ENCODE measurements around the gene HIVEP2.

Gene HIVEP2

GRCh38 chr6:142857796-142858555 is 87.0 kb downstream of the HIVEP2 start:
- DNase-seq (ENCODE audit: low read depth), result no peak

- DNase-seq (ENCODE audit: low read depth), result no peak
Observed at GRCh38 chr6:142857233-142857761, 87.7 kb downstream of the HIVEP2 start.

GRCh38 chr6:142856624-142857232 is 88.2 kb downstream of the HIVEP2 start:
- no peak for DNase-seq (ENCODE audit: low read depth)

GRCh38 chr6:142855893-142856623 is 88.9 kb downstream of the HIVEP2 start:
- no peak for DNase-seq (ENCODE audit: low read depth)

GRCh38 chr6:142854589-142855488 is 90.1 kb downstream of the HIVEP2 start:
- no peak for DNase-seq (ENCODE audit: low read depth)

GRCh38 chr6:142853244-142854180 is 91.5 kb downstream of the HIVEP2 start:
- DNase-seq (ENCODE audit: low read depth), result no peak

GRCh38 chr6:142851601-142852000 is 93.4 kb downstream of the HIVEP2 start:
- DNase-seq (ENCODE audit: low read depth), result no peak

GRCh38 chr6:142850679-142851423 is 94.1 kb downstream of the HIVEP2 start:
- DNase-seq (ENCODE audit: low read depth), result no peak

GRCh38 chr6:142848976-142849375 is 96.0 kb downstream of the HIVEP2 start:
- no peak for DNase-seq (ENCODE audit: low read depth)

- DNase-seq (ENCODE audit: low read depth), result no peak
Observed at GRCh38 chr6:142848156-142848555, 96.8 kb downstream of the HIVEP2 start.

- DNase-seq (ENCODE audit: low read depth), result peak; percentile 92
Observed at GRCh38 chr6:142846883-142847287, 98.1 kb downstream of the HIVEP2 start.

GRCh38 chr6:142846459-142846831 is 98.5 kb downstream of the HIVEP2 start:
- DNase-seq (ENCODE audit: low read depth), result no peak

- peak; percentile 73 for DNase-seq (ENCODE audit: low read depth)
Observed at GRCh38 chr6:142845624-142846458, 99.1 kb downstream of the HIVEP2 start.

- DNase-seq (ENCODE audit: low read depth), result no peak
Observed at GRCh38 chr6:142845143-142845571, 99.8 kb downstream of the HIVEP2 start.

- DNase-seq (ENCODE audit: low read depth), result no peak
Observed at GRCh38 chr6:142844065-142844755, 100.8 kb downstream of the HIVEP2 start.

- DNase-seq (ENCODE audit: low read depth), result no peak
Observed at GRCh38 chr6:142843361-142843760, 101.6 kb downstream of the HIVEP2 start.

- DNase-seq (ENCODE audit: low read depth), result no peak
Observed at GRCh38 chr6:142842418-142843261, 102.3 kb downstream of the HIVEP2 start.
